Liver (tissue), 9 donors: ENCODE measurements around the gene IL12RB2. TPM values are rescaled to one million over a fixed set of nuclear protein-coding genes. Genes with fewer than 3 reads are reported as not detected.

Experiments used
- DNase-seq: peaks from one replicate; pipeline ENCODE4 v3.0.0-alpha.2; 2017; ENCODE audit warnings: low spot score
- H3K27ac ChIP-seq, 2 donors: one replicate each; pipeline ENCODE4 v1.7.0; 2013; ENCODE audit warnings: inconsistent platforms in 2 of 2, low read length in 2 of 2, control low read depth in 1 of 2, low read depth in 1 of 2, mild to moderate bottlenecking in 1 of 2
- H3K27me3 ChIP-seq, 4 donors: one replicate each; pipeline versions ENCODE4 v1.6.1 to v1.7.0; 2013; ENCODE audit warnings: low read length in 3 of 4, inconsistent platforms in 1 of 4, mild to moderate bottlenecking in 1 of 4, moderate library complexity in 1 of 4; ENCODE audit not compliant: control insufficient read depth in 4 of 4, insufficient read depth in 4 of 4
- H3K36me3 ChIP-seq, 4 donors: one replicate each; pipeline versions ENCODE4 v1.6.1 to v1.7.0; 2013; ENCODE audit warnings: low read length in 3 of 4, mild to moderate bottlenecking in 3 of 4, low read depth in 1 of 4, moderate library complexity in 1 of 4; ENCODE audit not compliant: control insufficient read depth in 4 of 4, insufficient read depth in 3 of 4
- H3K4me1 ChIP-seq, 4 donors: one replicate each; pipeline versions ENCODE4 v1.6.1 to v1.7.0; 2013; ENCODE audit warnings: low read length in 3 of 4, mild to moderate bottlenecking in 3 of 4, moderate library complexity in 1 of 4; ENCODE audit not compliant: control insufficient read depth in 4 of 4, insufficient read depth in 4 of 4
- H3K4me3 ChIP-seq, 3 donors: one replicate each; pipeline versions ENCODE4 v1.6.1 to v1.7.0; 2013; ENCODE audit warnings: low read length in 3 of 3, control low read depth in 1 of 3, low read depth in 1 of 3, mild to moderate bottlenecking in 1 of 3
- H3K9ac ChIP-seq, 2 donors: one replicate each; pipeline ENCODE4 v1.7.0; 2013; ENCODE audit warnings: low read length in 2 of 2, mild to moderate bottlenecking in 2 of 2, moderate library complexity in 2 of 2, control low read depth in 1 of 2, low read depth in 1 of 2
- H3K9me3 ChIP-seq, 4 donors: one replicate each; pipeline versions ENCODE4 v1.6.1 to v1.7.0; 2013; ENCODE audit warnings: low read length in 3 of 4; ENCODE audit not compliant: control insufficient read depth in 4 of 4
- CTCF ChIP-seq: fragments of 150-350 bp; IDR thresholded peaks from 2 replicates; pipeline ENCODE4 v1.5.1; 2017; ENCODE audit warnings: improper control_type of control experiment, low read depth, low read length; ENCODE audit not compliant: missing input control
- EGR1 ChIP-seq, 2 donors: IDR thresholded peaks; 2 replicates each; pipeline ENCODE4 v1.6.1; 2016 to 2018; ENCODE audit warnings: antibody characterized with exemption in 2 of 2, low read depth in 2 of 2
- FOXA1 ChIP-seq: IDR thresholded peaks from 2 replicates; pipeline ENCODE4 v1.6.1; 2016; ENCODE audit warnings: antibody characterized with exemption
- FOXA2 ChIP-seq: IDR thresholded peaks from 2 replicates; pipeline ENCODE4 v1.6.1; 2016; ENCODE audit warnings: antibody characterized with exemption
- GABPA ChIP-seq, 2 donors: IDR thresholded peaks in 1 of 2; conservative IDR thresholded peaks in 1 of 2; 2 replicates each; pipeline ENCODE4 v1.6.1; 2016; ENCODE audit warnings: antibody characterized with exemption in 2 of 2, mild to moderate bottlenecking in 1 of 2, moderate library complexity in 1 of 2
- HNF4A ChIP-seq, 2 donors: conservative IDR thresholded peaks; 2 replicates each; pipeline ENCODE4 v1.6.1; 2016; ENCODE audit warnings: antibody characterized with exemption in 2 of 2, mild to moderate bottlenecking in 2 of 2
- HNF4G ChIP-seq: IDR thresholded peaks from 2 replicates; pipeline ENCODE4 v1.6.1; 2016; ENCODE audit warnings: antibody characterized with exemption
- JUND ChIP-seq, 2 donors: IDR thresholded peaks; 2 replicates each; pipeline ENCODE4 v1.6.1; 2016; ENCODE audit warnings: antibody characterized with exemption in 2 of 2
- MAX ChIP-seq: IDR thresholded peaks from 2 replicates; pipeline ENCODE4 v1.6.1; 2016; ENCODE audit warnings: antibody characterized with exemption
- NR2F2 ChIP-seq: IDR thresholded peaks from 2 replicates; pipeline ENCODE4 v1.6.1; 2016; ENCODE audit warnings: antibody characterized with exemption
- RAD21 ChIP-seq, 2 donors: IDR thresholded peaks; 2 replicates each; pipeline ENCODE4 v1.6.1; 2016; ENCODE audit warnings: antibody characterized with exemption in 2 of 2, mild to moderate bottlenecking in 2 of 2
- REST ChIP-seq: IDR thresholded peaks from 2 replicates; pipeline ENCODE4 v1.6.1; 2016; ENCODE audit warnings: antibody characterized with exemption, mild to moderate bottlenecking
- RXRA ChIP-seq, 2 donors: IDR thresholded peaks; 2 replicates each; pipeline ENCODE4 v1.6.1; 2017 to 2018; ENCODE audit warnings: antibody characterized with exemption in 2 of 2, mild to moderate bottlenecking in 1 of 2
- SP1 ChIP-seq: IDR thresholded peaks from 2 replicates; pipeline ENCODE4 v1.6.1; 2018; ENCODE audit warnings: antibody characterized with exemption, mild to moderate bottlenecking
- TAF1 ChIP-seq: conservative IDR thresholded peaks from 2 replicates; pipeline ENCODE4 v1.6.1; 2016; ENCODE audit warnings: antibody characterized with exemption, mild to moderate bottlenecking
- YY1 ChIP-seq: IDR thresholded peaks from 2 replicates; pipeline ENCODE4 v1.6.1; 2016; ENCODE audit warnings: antibody characterized with exemption, mild to moderate bottlenecking
- ZBTB33 ChIP-seq: IDR thresholded peaks from 2 replicates; pipeline ENCODE4 v1.6.1; 2016; ENCODE audit warnings: antibody characterized with exemption
- WGBS: extraction: QIAGEN DNeasy Blood & Tissue Kit; methylation state at CpG from one replicate; pipeline ENCODE4 v1.1.7; 2013; 5-methylcytosine and 5-hydroxymethylcytosine counted together
- polyA plus RNA-seq, 2 donors: library from polyadenylated mRNA; stranded (reverse) in 1 of 2; unstranded in 1 of 2; fragments of 200-250 nt in 1 of 2; fragments of >200 nt in 1 of 2; fragmentation: Nextera tagmentation in 1 of 2; extraction: Ambion mirVana in 1 of 2; gene quantifications; one replicate each; pipeline versions ENCODE4 v1.2.1 to v1.2.3, GENCODE V29; 2013 to 2015
- total RNA-seq, 2 donors: library from RNA; depleted of rRNA; stranded (reverse); fragments of >200 nt; gene quantifications; one replicate each; pipeline ENCODE4 v1.2.3, GENCODE V29; 2014
- donor health status: healthy.
- donor health status: healthy.
- donor health status: healthy.
- donor health status: healthy.
- donor health status: healthy.

The IL12RB2 gene
- total and polyA plus RNA-seq, 4 donors = 0.06 to 1.3 (median 0.58) TPM

GRCh38 chr1:67401443-67401842, 93.8 kb downstream of the IL12RB2 start:
- no peak overlapping the region for H3K27ac ChIP-seq
- no peak for DNase-seq
- WGBS = 94% methylated on average over 6 of the region's 6 CpGs
- no peaks in the 10 kb centered on the region for H3K9me3 ChIP-seq
- H3K27me3 ChIP-seq = no peaks in the 10 kb centered on the region
- TF ChIP-seq TAF1 (no peak), YY1 (no peak), SP1 (no peak), HNF4G (no peak), RXRA (IDR thresholded peaks at IDR 0.05) (no peak), EGR1 (IDR thresholded peaks at IDR 0.05; ENCODE audit: low read depth in 2 of 2) (no peak), GABPA (IDR thresholded peaks at IDR 0.05 in 1 of 2, conservative IDR thresholded peaks at IDR 0.05 in 1 of 2) (no peak), NR2F2 (no peak), REST (no peak), CTCF (no peak), JUND (IDR thresholded peaks at IDR 0.05) (no peak), MAX (no peak), FOXA2 (no peak), ZBTB33 (no peak), FOXA1 (no peak), HNF4A (conservative IDR thresholded peaks at IDR 0.05) (no peak), RAD21 (IDR thresholded peaks at IDR 0.05) (no peak)
- H3K4me3 ChIP-seq = no peak overlapping the region
- peaks cover 0 to 5% (median 3%) of the 10 kb centered on the region in 4 donors for H3K36me3 ChIP-seq
- no peak overlapping the region for H3K9ac ChIP-seq
- H3K4me1 ChIP-seq = no peaks in the 10 kb centered on the region

- WGBS = 74% methylated on average over 5 of the region's 5 CpGs
- TF ChIP-seq NR2F2 = no peak
- no peak for TF ChIP-seq RXRA (IDR thresholded peaks at IDR 0.05)
- no peak for TF ChIP-seq TAF1
- TF ChIP-seq HNF4A (conservative IDR thresholded peaks at IDR 0.05) = no peak
- TF ChIP-seq YY1 = no peak
- TF ChIP-seq CTCF = no peak
- TF ChIP-seq GABPA (IDR thresholded peaks at IDR 0.05 in 1 of 2, conservative IDR thresholded peaks at IDR 0.05 in 1 of 2) = no peak
- no peak for TF ChIP-seq ZBTB33
- no peak for TF ChIP-seq FOXA1
- TF ChIP-seq MAX = no peak
- TF ChIP-seq HNF4G = no peak
- no peak for TF ChIP-seq SP1
These were observed 96.5 kb downstream of the IL12RB2 start for GRCh38 chr1:67404212-67404620.

More at GRCh38 chr1:67404212-67404620, 96.5 kb downstream of the IL12RB2 start:
- H3K27ac ChIP-seq = no peak overlapping the region
- H3K36me3 ChIP-seq = peaks cover 0 to 5% (median 2%) of the 10 kb centered on the region in 4 donors
- DNase-seq = no peak
- H3K27me3 ChIP-seq = no peaks in the 10 kb centered on the region
- H3K9ac ChIP-seq = no peak overlapping the region
- H3K4me1 ChIP-seq = no peaks in the 10 kb centered on the region
- no peaks in the 10 kb centered on the region for H3K9me3 ChIP-seq
- no peak overlapping the region for H3K4me3 ChIP-seq
